Central memory CD8-positive, alpha-beta T cell (primary cell): ENCODE data around the gene RNASE8.
"Not testable (repeated sequence)": the region's sequence is repeated elsewhere in the genome, so short reads cannot be mapped to it uniquely, and the experiment has no call there.

Source experiments
- ATAC-seq: fragments of 150-1000 bp; cut with Tn5 transposase; replicated peaks from 2 replicates; pipeline ENCODE4 v1.10.0; 2022; ENCODE audit warnings: mild to moderate bottlenecking, moderate FRiP score, moderate number of reproducible peaks; ENCODE audit not compliant: poor library complexity, severe bottlenecking; ENCODE audit errors: extremely low read depth
- DNase-seq, 2 donors: peaks; one replicate each; pipeline ENCODE4 v3.0.0; 2021; ENCODE audit warnings: low spot score in 2 of 2
- H3K27ac Mint-ChIP-seq: one replicate; pipeline ENCODE4 v1.8.0; 2022; ENCODE audit warnings: low read depth, mild to moderate bottlenecking, moderate library complexity, mixed read lengths
- H3K27me3 Mint-ChIP-seq: one replicate; pipeline ENCODE4 v1.8.0; 2022; ENCODE audit warnings: mixed read lengths
- H3K36me3 Mint-ChIP-seq: one replicate; pipeline ENCODE4 v1.8.0; 2022; ENCODE audit warnings: mild to moderate bottlenecking, moderate library complexity, mixed read lengths; ENCODE audit not compliant: insufficient read depth
- H3K4me1 Mint-ChIP-seq: one replicate; pipeline ENCODE4 v1.8.0; 2022; ENCODE audit warnings: mixed read lengths
- H3K4me3 Mint-ChIP-seq: one replicate; pipeline ENCODE4 v1.8.0; 2022; ENCODE audit warnings: mild to moderate bottlenecking, moderate library complexity, mixed read lengths
- H3K9me3 Mint-ChIP-seq: one replicate; pipeline ENCODE4 v1.8.0; 2022; ENCODE audit warnings: mixed read lengths

Gene RNASE8

DNA sequence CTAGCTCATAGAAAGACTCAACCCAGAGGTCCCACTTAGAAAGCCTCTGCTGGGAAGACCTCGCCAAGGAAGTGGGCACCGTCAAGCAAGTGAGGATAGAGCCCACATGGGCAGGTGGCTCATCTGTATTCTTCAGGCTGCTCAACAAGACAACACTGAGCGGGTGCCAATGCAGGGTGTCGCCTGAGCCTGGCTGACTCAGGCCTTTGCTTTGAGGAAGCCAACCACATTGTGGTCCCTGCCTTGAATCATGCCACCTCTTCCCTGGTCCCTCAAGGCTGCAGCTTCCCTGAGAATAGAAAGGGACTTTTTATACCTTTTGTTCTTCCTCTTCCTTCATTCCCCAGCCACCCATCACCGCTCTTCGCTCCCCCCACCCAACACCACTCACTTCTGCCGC, 20.9 kb upstream of the RNASE8 start:
- Mint-ChIP-seq H3K4me3 (no peak overlapping the region), H3K9me3 (no peaks in the 10 kb centered on the region), H3K27ac (no peak overlapping the region), H3K4me1 (no peaks in the 10 kb centered on the region), H3K27me3 (peaks cover 26% of the 10 kb centered on the region), H3K36me3 (peaks cover 3% of the 10 kb centered on the region)
- ATAC-seq (no peak), DNase-seq (no peak)

DNA sequence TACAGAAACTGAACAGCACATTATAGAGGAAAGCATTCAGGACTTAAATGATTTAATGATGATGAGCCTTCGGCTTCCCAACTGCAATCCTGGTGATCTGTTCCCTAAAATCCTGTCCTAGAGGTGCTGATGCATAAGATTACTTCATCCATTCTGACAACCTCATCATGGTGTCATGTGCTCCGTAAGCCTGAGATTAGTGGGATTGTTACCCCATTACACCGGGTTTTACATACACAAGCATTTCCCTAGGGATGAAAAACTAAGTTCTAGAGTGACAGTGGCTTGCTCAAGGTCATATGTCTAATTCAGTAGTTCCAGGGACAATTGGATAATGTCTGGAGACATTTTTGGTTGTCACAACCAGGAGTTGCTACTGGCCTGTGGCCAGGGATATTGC, 20.5 kb upstream of the RNASE8 start:
- H3K4me1 Mint-ChIP-seq = no peaks in the 10 kb centered on the region
- no peak for DNase-seq
- H3K36me3 Mint-ChIP-seq = peaks cover 3% of the 10 kb centered on the region
- no peak overlapping the region for H3K4me3 Mint-ChIP-seq
- no peak for ATAC-seq
- no peak overlapping the region for H3K27ac Mint-ChIP-seq
- no peaks in the 10 kb centered on the region for H3K9me3 Mint-ChIP-seq
- H3K27me3 Mint-ChIP-seq = peaks cover 28% of the 10 kb centered on the region

DNA sequence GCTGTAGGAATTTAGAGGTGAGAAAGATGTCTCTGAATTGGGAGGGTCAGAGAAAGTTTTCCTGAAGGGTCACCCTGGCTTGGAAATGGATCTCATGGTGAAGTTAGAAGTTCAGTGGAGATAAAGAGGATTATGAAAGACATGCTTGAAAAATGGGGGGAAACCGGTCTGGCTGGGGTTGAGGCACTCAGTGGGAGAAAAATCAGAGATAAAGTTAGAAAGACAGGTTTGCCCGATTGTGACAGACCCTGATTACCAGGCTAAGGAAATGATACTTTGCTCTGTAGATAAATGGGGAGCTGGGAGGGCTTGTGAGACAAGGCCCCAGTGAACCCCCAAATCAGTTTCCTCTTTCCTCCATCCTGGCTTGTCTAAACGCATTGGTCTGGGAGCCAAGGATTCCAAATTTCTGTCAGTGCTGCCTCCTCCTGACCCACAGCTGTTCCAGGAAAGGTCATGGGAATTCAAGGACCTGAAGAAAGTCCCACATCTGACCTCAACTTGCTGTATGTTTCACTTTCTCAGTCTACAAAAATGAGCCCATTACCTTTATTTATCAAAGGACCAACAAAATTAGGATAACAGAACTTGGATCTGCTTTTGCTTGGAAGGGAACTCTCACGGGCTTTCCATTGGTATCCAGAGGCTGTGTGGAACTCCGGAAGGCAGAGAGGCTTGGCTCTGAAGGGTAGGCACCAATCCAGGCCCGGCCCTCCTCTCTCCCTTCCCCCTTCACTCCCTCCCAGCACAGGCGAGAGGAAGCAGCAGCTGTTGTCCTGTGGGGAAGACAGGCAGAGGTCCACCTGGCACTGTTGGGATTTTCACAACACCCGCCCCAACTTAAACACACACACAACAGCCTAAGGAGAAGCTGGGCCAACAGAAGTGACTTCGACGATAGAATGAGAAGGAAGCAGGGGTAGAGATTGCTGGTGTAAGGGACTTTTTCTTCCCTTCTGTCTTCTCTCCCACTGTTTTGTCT, 18.9 kb upstream of the RNASE8 start:
- no peak overlapping the region for H3K4me3 Mint-ChIP-seq
- DNase-seq (no peak), ATAC-seq (no peak)
- no peak overlapping the region for H3K27ac Mint-ChIP-seq
- peaks cover 28% of the 10 kb centered on the region for H3K27me3 Mint-ChIP-seq
- H3K36me3 Mint-ChIP-seq = peaks cover 3% of the 10 kb centered on the region
- H3K4me1 Mint-ChIP-seq = no peaks in the 10 kb centered on the region
- no peaks in the 10 kb centered on the region for H3K9me3 Mint-ChIP-seq

DNA sequence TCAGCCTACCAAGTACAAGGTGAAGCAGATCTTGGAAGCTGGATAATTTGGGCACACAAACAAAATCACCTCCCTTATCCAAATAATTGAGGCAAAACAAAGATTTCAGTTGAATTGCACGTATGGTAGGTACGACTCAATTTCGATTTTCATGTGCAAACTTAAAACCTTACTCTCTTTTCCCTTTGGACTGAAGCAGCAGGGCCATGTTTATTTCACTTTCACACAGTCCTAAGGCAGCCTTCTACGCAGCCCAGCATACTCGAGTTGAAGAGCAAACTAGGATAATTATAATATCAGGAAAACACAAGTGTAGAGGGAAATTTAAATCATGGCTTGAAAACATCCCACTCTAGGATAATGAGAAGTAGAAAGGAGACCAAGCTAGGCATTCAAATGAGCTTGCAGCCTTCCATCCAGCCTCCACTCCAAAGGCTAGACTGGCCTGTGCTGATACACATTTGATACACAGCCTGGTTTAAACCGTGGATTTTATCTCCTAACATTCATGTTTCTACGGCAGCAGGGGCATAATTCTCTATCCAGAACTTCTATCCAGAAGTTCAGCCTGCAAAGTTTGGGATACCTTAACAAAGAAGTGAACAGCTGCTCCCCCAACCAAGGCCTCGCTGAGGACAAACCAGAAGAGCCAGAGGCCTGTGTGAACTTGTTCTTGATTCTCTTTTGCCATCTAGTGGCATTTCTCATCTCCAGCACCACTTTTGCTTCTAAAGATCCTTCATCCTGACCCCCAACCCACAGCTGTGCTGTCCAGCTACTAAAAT, 17.8 kb upstream of the RNASE8 start:
- no peak for DNase-seq
- Mint-ChIP-seq H3K27ac (no peak overlapping the region), H3K9me3 (no peaks in the 10 kb centered on the region), H3K36me3 (peaks cover 3% of the 10 kb centered on the region), H3K4me1 (peaks cover 8% of the 10 kb centered on the region), H3K27me3 (peaks cover 38% of the 10 kb centered on the region), H3K4me3 (no peak overlapping the region)
- no peak for ATAC-seq

DNA sequence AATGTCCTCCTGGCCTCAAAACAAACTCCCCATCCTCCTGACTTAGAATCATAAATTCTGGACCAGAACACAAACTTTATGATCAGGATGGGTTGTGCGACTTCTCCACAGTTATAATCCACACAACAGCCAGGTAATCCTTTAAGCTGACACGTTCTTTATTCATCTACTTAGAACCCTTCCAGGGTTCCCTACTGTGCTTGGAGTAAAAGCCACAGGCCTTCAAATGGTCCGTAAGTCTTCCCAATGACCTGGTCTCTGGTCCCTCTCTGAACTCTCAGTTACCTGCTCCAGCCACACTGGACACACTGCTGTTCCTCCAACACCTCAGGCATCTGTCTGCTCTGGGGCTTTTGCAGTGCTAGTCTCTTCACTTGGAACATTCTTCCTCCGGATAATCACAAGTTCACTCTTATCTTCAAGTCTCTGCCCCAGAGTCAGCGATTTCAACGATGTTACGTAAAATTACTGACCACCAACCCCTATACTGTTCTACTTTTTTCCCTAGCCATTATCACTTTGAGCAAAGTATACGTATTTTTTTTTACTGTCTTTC, 17.2 kb upstream of the RNASE8 start:
- ATAC-seq = no peak

DNA sequence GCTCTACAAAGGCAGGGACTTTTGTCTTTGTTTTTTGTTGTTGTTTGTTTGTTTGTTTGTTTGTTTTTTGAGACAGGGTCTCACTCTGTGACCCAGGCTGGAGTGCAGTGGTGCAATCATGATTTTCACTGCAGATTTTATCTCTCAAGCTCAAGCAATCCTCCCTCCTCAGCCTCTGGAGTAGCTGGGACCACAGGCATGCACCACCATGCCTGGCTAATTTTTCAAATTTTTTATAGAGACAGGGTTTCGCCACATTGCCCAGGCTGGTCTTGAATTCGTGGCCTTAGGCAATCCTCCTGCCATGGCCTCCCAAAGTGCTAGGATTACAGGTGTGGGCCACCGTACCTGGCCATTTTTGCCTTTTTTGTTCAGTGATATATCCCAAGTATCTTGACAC, 16.7 kb upstream of the RNASE8 start:
- H3K27ac Mint-ChIP-seq, DNase-seq, H3K4me3 Mint-ChIP-seq, H3K4me1 Mint-ChIP-seq, H3K36me3 Mint-ChIP-seq, ATAC-seq, H3K9me3 Mint-ChIP-seq: not testable (repeated sequence)
- H3K27me3 Mint-ChIP-seq = peaks cover 46% of the 10 kb centered on the region

More for the DNA sequence above, 17.2 kb upstream of the RNASE8 start:
- Mint-ChIP-seq H3K4me1 (peaks cover 8% of the 10 kb centered on the region), H3K4me3 (no peak overlapping the region), H3K36me3 (peaks cover 3% of the 10 kb centered on the region), H3K27ac (no peak overlapping the region), H3K27me3 (peaks cover 45% of the 10 kb centered on the region), H3K9me3 (no peaks in the 10 kb centered on the region)
- DNase-seq = no peak

DNA sequence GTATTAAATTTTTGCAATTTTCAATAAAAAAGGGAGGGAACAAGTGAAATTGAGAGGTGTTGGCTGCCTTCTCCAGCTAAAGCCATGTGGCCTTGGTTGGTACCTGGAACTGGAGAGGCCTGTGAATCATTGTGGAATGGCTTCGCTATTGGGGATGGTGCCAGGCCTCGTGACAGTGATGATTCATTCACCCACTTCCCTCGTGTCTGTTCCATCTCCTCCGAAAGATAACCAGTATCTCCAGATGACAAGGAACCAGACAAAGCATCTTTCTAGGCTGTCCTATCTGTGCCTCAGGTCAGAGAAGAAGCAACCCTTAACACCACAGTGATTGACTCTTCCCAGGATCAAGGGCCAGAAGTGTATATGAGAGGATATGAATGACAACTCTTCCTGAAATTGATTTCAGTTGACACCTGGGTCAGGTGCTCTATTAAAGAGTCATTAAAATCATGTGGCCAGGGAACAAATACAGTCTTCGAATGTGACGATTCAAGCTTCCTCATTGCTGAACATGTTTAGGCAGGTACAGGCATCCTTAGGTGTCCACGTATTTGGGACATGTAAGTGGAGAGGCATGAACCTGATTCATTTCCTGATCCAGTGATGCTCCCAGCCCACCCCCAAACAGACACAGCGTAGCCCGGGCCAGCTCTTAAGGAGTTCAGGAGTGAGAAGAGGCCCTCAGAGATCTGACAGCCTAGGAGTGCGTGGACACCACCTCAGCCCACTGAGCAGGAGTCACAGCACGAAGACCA, 15.8 kb upstream of the RNASE8 start, which contains the start of gene RNASE7:
Gene RNASE7 (plus strand): TSS at position 687 of the 758 bp plus-strand sequence. CDS start 631 bp downstream, outside the sequence.
- H3K27me3 Mint-ChIP-seq = peaks cover 46% of the 10 kb centered on the region
- H3K36me3 Mint-ChIP-seq = peaks cover 3% of the 10 kb centered on the region
- no peak within 1 kb of the TSS for H3K27ac Mint-ChIP-seq
- H3K4me1 Mint-ChIP-seq = peaks cover 8% of the 10 kb centered on the region
- ATAC-seq (no peak), DNase-seq (no peak)
- no peaks in the 10 kb centered on the region for H3K9me3 Mint-ChIP-seq
- no peak within 1 kb of the TSS for H3K4me3 Mint-ChIP-seq

DNA sequence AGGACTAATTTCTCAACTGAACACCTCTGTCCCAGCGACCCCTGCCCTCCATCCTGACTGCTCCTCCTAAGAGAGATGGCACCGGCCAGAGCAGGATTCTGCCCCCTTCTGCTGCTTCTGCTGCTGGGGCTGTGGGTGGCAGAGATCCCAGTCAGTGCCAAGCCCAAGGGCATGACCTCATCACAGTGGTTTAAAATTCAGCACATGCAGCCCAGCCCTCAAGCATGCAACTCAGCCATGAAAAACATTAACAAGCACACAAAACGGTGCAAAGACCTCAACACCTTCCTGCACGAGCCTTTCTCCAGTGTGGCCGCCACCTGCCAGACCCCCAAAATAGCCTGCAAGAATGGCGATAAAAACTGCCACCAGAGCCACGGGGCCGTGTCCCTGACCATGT, 14.7 kb upstream of the RNASE8 start:
- no peak for DNase-seq
- peaks cover 52% of the 10 kb centered on the region for H3K27me3 Mint-ChIP-seq
- H3K9me3 Mint-ChIP-seq = no peaks in the 10 kb centered on the region
- H3K36me3 Mint-ChIP-seq = peaks cover 3% of the 10 kb centered on the region
- ATAC-seq = no peak
- H3K27ac Mint-ChIP-seq = no peak overlapping the region
- H3K4me3 Mint-ChIP-seq = no peak overlapping the region
- peaks cover 8% of the 10 kb centered on the region for H3K4me1 Mint-ChIP-seq

DNA sequence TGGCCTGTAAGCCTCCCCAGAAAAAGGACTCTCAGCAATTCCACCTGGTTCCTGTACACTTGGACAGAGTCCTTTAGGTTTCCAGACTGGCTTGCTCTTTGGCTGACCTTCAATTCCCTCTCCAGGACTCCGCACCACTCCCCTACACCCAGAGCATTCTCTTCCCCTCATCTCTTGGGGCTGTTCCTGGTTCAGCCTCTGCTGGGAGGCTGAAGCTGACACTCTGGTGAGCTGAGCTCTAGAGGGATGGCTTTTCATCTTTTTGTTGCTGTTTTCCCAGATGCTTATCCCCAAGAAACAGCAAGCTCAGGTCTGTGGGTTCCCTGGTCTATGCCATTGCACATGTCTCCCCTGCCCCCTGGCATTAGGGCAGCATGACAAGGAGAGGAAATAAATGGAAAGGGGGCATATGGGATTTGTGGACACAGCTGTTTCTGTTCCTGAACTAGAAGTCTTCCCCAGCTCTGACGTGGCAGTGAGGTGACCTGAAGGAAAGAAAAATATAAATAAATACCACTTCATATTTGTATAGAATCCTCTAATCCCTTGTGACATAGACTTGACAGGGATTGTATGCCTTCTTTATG, 14.1 kb upstream of the RNASE8 start:
- ATAC-seq = no peak
- Mint-ChIP-seq H3K27me3 (peaks cover 46% of the 10 kb centered on the region), H3K27ac (no peak overlapping the region), H3K4me1 (peaks cover 8% of the 10 kb centered on the region), H3K36me3 (peaks cover 3% of the 10 kb centered on the region), H3K9me3 (no peaks in the 10 kb centered on the region), H3K4me3 (no peak overlapping the region)
- DNase-seq = no peak

DNA sequence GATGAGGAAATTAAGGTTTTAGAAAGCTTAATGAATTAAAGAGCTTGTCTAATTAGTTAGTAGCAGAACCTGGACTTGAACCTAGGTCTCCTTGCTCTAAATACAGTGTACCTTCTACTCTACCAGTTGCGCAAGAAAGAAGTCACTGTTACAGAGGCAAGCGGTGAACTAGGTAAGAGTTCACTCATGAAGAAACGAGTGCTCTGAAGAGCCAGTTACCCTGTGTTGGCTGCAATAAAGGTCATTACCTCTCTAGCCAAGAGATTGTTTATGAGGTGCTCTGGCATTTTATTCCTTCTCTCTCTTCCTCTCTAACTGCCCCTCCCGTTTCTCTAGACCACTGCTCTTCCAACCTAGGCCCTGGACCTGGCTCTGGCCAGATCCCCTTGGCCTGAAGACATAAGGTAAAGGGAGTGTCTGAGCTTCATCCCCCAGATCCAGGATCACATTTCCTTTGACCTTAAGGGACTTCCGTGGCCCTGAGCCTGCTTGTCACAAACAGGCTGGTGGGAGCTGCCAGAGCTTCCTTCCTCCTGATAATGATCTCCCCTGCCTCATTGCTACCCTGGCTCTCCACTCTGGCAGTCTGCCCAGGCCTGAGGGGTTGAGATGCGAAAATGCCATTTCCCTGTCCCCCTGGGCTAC, 13.5 kb upstream of the RNASE8 start:
- ATAC-seq = no peak
- H3K36me3 Mint-ChIP-seq = peaks cover 3% of the 10 kb centered on the region

DNA sequence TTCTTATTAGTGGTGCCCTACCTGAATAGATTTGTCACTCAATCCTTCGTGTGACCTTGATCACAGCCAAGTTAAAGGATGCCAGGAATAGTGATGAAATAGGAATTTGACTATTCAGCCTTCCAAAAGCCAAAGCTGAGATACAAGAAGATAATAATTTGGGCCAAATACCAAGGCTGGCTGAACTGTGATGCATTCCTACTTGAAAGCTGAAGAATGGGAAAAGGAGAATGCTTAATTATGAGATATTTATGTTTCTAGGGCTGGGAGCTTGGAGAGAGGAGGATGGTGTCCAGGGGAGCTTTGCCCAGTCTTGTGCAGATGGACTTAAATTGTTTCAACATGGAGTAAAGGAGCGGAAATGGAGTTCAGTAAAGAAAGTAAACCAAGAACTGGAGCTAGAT, 10.2 kb upstream of the RNASE8 start:
- ATAC-seq (no peak), DNase-seq (no peak)
- H3K36me3 Mint-ChIP-seq = no peaks in the 10 kb centered on the region
- H3K4me3 Mint-ChIP-seq = no peak overlapping the region
- no peak overlapping the region for H3K27ac Mint-ChIP-seq
- H3K9me3 Mint-ChIP-seq = no peaks in the 10 kb centered on the region
- peaks cover 40% of the 10 kb centered on the region for H3K27me3 Mint-ChIP-seq
- peaks cover 8% of the 10 kb centered on the region for H3K4me1 Mint-ChIP-seq

More for the DNA sequence above, 13.5 kb upstream of the RNASE8 start:
- Mint-ChIP-seq H3K9me3 (no peaks in the 10 kb centered on the region), H3K4me3 (no peak overlapping the region), H3K4me1 (peaks cover 8% of the 10 kb centered on the region), H3K27ac (no peak overlapping the region), H3K27me3 (peaks cover 46% of the 10 kb centered on the region)
- no peak for DNase-seq
